Measurements from ENCODE around the gene IL17RA.

IL17RA gene

DNA sequence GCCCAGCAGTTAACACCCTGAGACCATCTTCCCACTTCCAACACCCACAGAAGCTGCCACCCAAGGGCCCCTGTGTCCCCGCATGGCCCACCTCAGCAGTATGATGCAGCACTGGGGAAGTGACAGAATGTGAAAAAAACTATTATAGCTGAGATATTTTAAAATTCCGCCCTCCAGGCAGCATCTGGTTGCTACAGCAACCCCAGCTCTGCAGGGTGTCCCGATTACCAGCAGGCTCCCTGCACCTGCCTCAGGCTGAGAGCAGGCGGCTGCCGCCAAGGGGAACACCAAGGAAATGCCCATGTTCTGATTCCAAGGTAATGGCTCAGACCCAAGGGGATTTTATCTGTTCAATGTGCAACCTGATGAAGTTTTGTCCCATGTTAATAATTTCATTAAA lies 46.9 kb downstream of the IL17RA start:
- Histone ChIP-seq H3K79me2 (ENCODE audit: insufficient read depth, low read length) (no peaks in the 10 kb centered on the region), H2AFZ (ENCODE audit: low read depth, low read length) (no peak overlapping the region), H3K4me3 (ENCODE audit: low read depth in 1 of 2, low read length in 2 of 2) (no peak overlapping the region), H3K36me3 (ENCODE audit: insufficient read depth, low read length) (no peaks in the 10 kb centered on the region), H4K20me1 (ENCODE audit: insufficient read depth, low read length) (no peaks in the 10 kb centered on the region), H3K9me3 (ENCODE audit: insufficient read depth, low read length, severe bottlenecking) (no peaks in the 10 kb centered on the region), H3K9ac (ENCODE audit: low read depth, low read length) (no peak overlapping the region), H3K4me2 (ENCODE audit: insufficient read depth, low read length) (no peak overlapping the region), H3K27me3 (ENCODE audit: insufficient read depth, low read length, poor library complexity) (peaks cover 3% of the 10 kb centered on the region), H3K27ac (ENCODE audit: low read length) (no peak overlapping the region), H3K4me1 (ENCODE audit: insufficient read depth, low read length) (no peaks in the 10 kb centered on the region)
- ATAC-seq (ENCODE audit: insufficient read depth, low read depth) (no peak), DNase-seq (no peak)
- TF ChIP-seq, protein P1, sequence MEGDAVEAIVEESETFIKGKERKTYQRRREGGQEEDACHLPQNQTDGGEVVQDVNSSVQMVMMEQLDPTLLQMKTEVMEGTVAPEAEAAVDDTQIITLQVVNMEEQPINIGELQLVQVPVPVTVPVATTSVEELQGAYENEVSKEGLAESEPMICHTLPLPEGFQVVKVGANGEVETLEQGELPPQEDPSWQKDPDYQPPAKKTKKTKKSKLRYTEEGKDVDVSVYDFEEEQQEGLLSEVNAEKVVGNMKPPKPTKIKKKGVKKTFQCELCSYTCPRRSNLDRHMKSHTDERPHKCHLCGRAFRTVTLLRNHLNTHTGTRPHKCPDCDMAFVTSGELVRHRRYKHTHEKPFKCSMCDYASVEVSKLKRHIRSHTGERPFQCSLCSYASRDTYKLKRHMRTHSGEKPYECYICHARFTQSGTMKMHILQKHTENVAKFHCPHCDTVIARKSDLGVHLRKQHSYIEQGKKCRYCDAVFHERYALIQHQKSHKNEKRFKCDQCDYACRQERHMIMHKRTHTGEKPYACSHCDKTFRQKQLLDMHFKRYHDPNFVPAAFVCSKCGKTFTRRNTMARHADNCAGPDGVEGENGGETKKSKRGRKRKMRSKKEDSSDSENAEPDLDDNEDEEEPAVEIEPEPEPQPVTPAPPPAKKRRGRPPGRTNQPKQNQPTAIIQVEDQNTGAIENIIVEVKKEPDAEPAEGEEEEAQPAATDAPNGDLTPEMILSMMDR (IDR thresholded peaks at IDR 0.05; ENCODE audit: borderline replicate concordance, extremely low read depth, low read length, poor library complexity, severe bottlenecking) = no peak
- no peak for TF ChIP-seq EZH2 (IDR thresholded peaks at IDR 0.05; ENCODE audit: borderline replicate concordance, low read depth, low read length, severe bottlenecking)

- no peaks in the 10 kb centered on the region for H3K79me2 ChIP-seq (ENCODE audit: insufficient read depth, low read length)
- no peaks in the 10 kb centered on the region for H4K20me1 ChIP-seq (ENCODE audit: insufficient read depth, low read length)
- no peak overlapping the region for H3K4me3 ChIP-seq (ENCODE audit: low read depth in 1 of 2, low read length in 2 of 2)
- no peaks in the 10 kb centered on the region for H3K36me3 ChIP-seq (ENCODE audit: insufficient read depth, low read length)
- H3K4me2 ChIP-seq (ENCODE audit: insufficient read depth, low read length) = no peak overlapping the region
- no peak for TF ChIP-seq EZH2 (IDR thresholded peaks at IDR 0.05; ENCODE audit: borderline replicate concordance, low read depth, low read length, severe bottlenecking)
- TF ChIP-seq, protein P1 (IDR thresholded peaks at IDR 0.05; ENCODE audit: borderline replicate concordance, extremely low read depth, low read length, poor library complexity, severe bottlenecking) = no peak
- H3K4me1 ChIP-seq (ENCODE audit: insufficient read depth, low read length) = no peaks in the 10 kb centered on the region
- no peak for DNase-seq
- no peaks in the 10 kb centered on the region for H3K9me3 ChIP-seq (ENCODE audit: insufficient read depth, low read length, severe bottlenecking)
- no peak overlapping the region for H3K9ac ChIP-seq (ENCODE audit: low read depth, low read length)
- no peak overlapping the region for H3K27ac ChIP-seq (ENCODE audit: low read length)
- no peak overlapping the region for H2AFZ ChIP-seq (ENCODE audit: low read depth, low read length)
- ATAC-seq (ENCODE audit: insufficient read depth, low read depth) = no peak
- H3K27me3 ChIP-seq (ENCODE audit: insufficient read depth, low read length, poor library complexity) = peaks cover 3% of the 10 kb centered on the region
Observed at GRCh38 chr22:17132112-17132511, 47.3 kb downstream of the IL17RA start.

- Histone ChIP-seq H2AFZ (ENCODE audit: low read depth, low read length) (no peak overlapping the region), H4K20me1 (ENCODE audit: insufficient read depth, low read length) (no peaks in the 10 kb centered on the region), H3K27ac (ENCODE audit: low read length) (no peak overlapping the region), H3K4me3 (ENCODE audit: low read depth in 1 of 2, low read length in 2 of 2) (no peak overlapping the region), H3K27me3 (ENCODE audit: insufficient read depth, low read length, poor library complexity) (peaks cover 3% of the 10 kb centered on the region), H3K9ac (ENCODE audit: low read depth, low read length) (no peak overlapping the region), H3K9me3 (ENCODE audit: insufficient read depth, low read length, severe bottlenecking) (no peaks in the 10 kb centered on the region), H3K4me1 (ENCODE audit: insufficient read depth, low read length) (no peaks in the 10 kb centered on the region), H3K4me2 (ENCODE audit: insufficient read depth, low read length) (no peak overlapping the region), H3K79me2 (ENCODE audit: insufficient read depth, low read length) (no peaks in the 10 kb centered on the region), H3K36me3 (ENCODE audit: insufficient read depth, low read length) (no peaks in the 10 kb centered on the region)
- ATAC-seq (ENCODE audit: insufficient read depth, low read depth) = no peak
- TF ChIP-seq, protein P1 (IDR thresholded peaks at IDR 0.05; ENCODE audit: borderline replicate concordance, extremely low read depth, low read length, poor library complexity, severe bottlenecking) = no peak
- TF ChIP-seq EZH2 (IDR thresholded peaks at IDR 0.05; ENCODE audit: borderline replicate concordance, low read depth, low read length, severe bottlenecking) = no peak
- DNase-seq = no peak
Observed at GRCh38 chr22:17133137-17133536, 48.3 kb downstream of the IL17RA start.

Data from DND-41 (cell line).